Activated effector memory CD4-positive, alpha-beta T cell treated with Interleukin-2 at 50 U/mL for 16 hours (primary cell): ENCODE data around the gene CAMK1D.

Experiments used
- DNase-seq: peaks from one replicate; pipeline ENCODE4 v3.0.0-alpha.2; 2020

The CAMK1D gene

GRCh38 chr10:12743941-12744340 is 394.6 kb downstream of the CAMK1D start:
- DNase-seq, result no peak

- DNase-seq, result no peak
Measured at GRCh38 chr10:12748186-12748585, 398.8 kb downstream of the CAMK1D start.

GRCh38 chr10:12749760-12750478 is 400.6 kb downstream of the CAMK1D start:
- DNase-seq, result no peak

- DNase-seq, result no peak
Measured at GRCh38 chr10:12750526-12751201, 401.3 kb downstream of the CAMK1D start.

- DNase-seq, result no peak
Measured at GRCh38 chr10:12755075-12755474, 405.7 kb downstream of the CAMK1D start.

- DNase-seq, result no peak
Measured at GRCh38 chr10:12757351-12757750, 408.0 kb downstream of the CAMK1D start.

GRCh38 chr10:12758271-12758670 is 408.9 kb downstream of the CAMK1D start:
- DNase-seq, result no peak

- no peak for DNase-seq
Measured at GRCh38 chr10:12766223-12766622, 416.9 kb downstream of the CAMK1D start.

- no peak for DNase-seq
Measured at GRCh38 chr10:12768156-12769100, 419.1 kb downstream of the CAMK1D start.

- no peak for DNase-seq
Measured at GRCh38 chr10:12769323-12770044, 420.1 kb downstream of the CAMK1D start.

GRCh38 chr10:12771981-12772760 is 422.8 kb downstream of the CAMK1D start:
- DNase-seq, result no peak

- no peak for DNase-seq
Measured at GRCh38 chr10:12772797-12773587, 423.6 kb downstream of the CAMK1D start.

- no peak for DNase-seq
Measured at GRCh38 chr10:12774204-12774894, 425.0 kb downstream of the CAMK1D start.

- no peak for DNase-seq
Measured at GRCh38 chr10:12777840-12778585, 428.7 kb downstream of the CAMK1D start.

GRCh38 chr10:12780634-12781601 is 431.6 kb downstream of the CAMK1D start:
- no peak for DNase-seq

- DNase-seq, result no peak
Measured at GRCh38 chr10:12781976-12782375, 432.6 kb downstream of the CAMK1D start.

- DNase-seq, result no peak
Measured at GRCh38 chr10:12782537-12782936, 433.2 kb downstream of the CAMK1D start.

GRCh38 chr10:12783293-12783692 is 433.9 kb downstream of the CAMK1D start:
- no peak for DNase-seq
